Measurements from ENCODE around the gene SRGAP3.

- no peak for TF ChIP-seq CTCF (IDR thresholded peaks at IDR 0.05)
- no peak for TF ChIP-seq POLR2A (IDR thresholded peaks at IDR 0.05)
Measured at GRCh38 chr3:9118222-9118621, 131.2 kb downstream of the SRGAP3 start.
